Breast epithelium (tissue), 3 donors: ENCODE measurements around the gene SLC9A5.

Experiments used
- POLR2A ChIP-seq: fragments of 450-650 bp; IDR thresholded peaks from one replicate; pipeline ENCODE4 v1.6.1; 2016; ENCODE audit warnings: antibody characterized with exemption, mild to moderate bottlenecking, moderate library complexity
- POLR2AphosphoS5 ChIP-seq, 3 donors: sonication (generic); formaldehyde crosslinking; IDR thresholded peaks; one replicate each; pipeline ENCODE4 v1.6.1; 2017; ENCODE audit warnings: antibody characterized with exemption in 3 of 3

DNA sequence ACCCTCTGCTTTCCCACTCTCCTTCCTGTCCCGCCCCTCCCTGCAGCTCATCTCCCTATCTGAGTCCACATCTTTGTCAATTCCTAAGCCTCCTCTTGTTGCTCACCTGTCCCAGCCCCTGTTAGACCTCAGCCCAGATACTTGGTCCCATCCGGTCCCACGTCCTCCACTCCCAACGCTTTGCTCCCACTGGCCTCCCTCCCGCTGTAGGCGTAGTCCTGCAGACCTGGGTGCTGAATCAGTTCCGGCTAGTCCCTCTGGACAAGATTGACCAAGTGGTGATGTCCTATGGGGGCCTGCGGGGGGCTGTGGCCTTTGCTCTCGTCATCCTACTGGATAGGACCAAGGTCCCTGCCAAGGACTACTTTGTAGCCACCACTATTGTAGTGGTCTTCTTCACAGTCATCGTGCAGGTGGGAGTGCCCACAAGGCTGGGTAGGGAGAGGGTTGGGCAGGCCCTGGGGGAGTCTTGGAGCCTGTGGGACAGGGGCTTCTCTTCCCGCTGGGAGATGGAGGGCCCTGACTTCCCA is 8.0 kb downstream of the SLC9A5 start:
- TF ChIP-seq POLR2A, result no peak
- no peak for TF ChIP-seq POLR2AphosphoS5 (IDR thresholded peaks at IDR 0.05)
